Endothelial cell of umbilical vein (primary cell): ENCODE results near the gene CIB4.

Experiments used
- CTCF ChIP-seq, 2 donors: IDR thresholded peaks; 1 replicate in 1 of 2; 2 replicates in 1 of 2; pipeline ENCODE4 v1.5.1; 2011; ENCODE audit warnings: low read length in 2 of 2, mild to moderate bottlenecking in 2 of 2, moderate library complexity in 2 of 2, control low read depth in 1 of 2, inconsistent platforms in 1 of 2, low read depth in 1 of 2; ENCODE audit not compliant: insufficient read depth in 1 of 2; ENCODE audit errors: extremely low read depth in 1 of 2
- EZH2 ChIP-seq: IDR thresholded peaks from 2 replicates; pipeline ENCODE4 v1.6.1; 2012; ENCODE audit warnings: borderline replicate concordance, low read depth, mild to moderate bottlenecking, moderate library complexity, low read length, inconsistent platforms; ENCODE audit not compliant: severe bottlenecking
- MYC ChIP-seq: IDR thresholded peaks from one replicate; pipeline ENCODE4 v1.6.1; 2011; ENCODE audit warnings: mild to moderate bottlenecking, low read depth, low read length
- POLR2A ChIP-seq: IDR thresholded peaks from 2 replicates; pipeline ENCODE4 v1.6.1; 2012; ENCODE audit warnings: low read depth, mild to moderate bottlenecking, control low read depth, low read length
- TF ChIP-seq, protein P1 (sequence below): IDR thresholded peaks from 2 replicates; pipeline ENCODE4 v1.6.1; 2011; ENCODE audit not compliant: insufficient read depth, insufficient read length

DNA sequence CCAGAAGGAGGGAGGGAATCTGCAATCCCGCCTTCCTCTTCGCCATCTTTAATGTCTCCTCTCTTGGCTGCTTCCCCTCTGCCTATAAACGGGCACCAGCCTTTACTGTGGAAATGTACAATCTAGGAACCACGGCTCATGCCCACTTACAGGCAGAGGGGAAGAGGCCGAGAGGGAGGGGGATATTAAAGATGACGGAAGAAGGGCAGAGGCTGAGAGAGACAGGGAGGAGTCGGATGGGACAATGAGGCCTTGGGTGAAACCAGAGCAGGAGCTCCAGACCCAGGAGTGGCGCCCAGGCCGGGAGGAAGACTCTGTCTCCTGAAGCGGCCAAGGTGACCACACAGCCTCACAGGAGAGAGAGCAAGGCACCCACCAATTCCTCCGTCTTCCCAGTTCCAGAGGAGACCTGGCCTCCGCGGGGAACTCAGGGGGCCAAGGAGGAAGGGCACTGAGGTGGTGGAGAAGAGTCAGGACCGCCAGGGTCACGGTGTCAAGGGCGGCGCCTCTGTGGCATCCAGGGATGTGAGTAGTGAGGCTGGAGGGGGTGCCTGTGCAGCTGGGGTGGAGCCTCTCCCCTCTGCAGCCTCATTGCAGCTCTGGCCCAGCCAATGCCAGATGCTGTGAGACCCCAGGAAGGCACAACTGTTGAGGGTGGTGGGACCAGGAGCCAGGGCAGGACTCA is 67.8 kb downstream of the CIB4 start:
- TF ChIP-seq CTCF (IDR thresholded peaks at IDR 0.05; ENCODE audit: extremely low read depth in 1 of 2, insufficient read depth in 1 of 2, low read depth in 1 of 2, low read length in 2 of 2) = no peak
- no peak for TF ChIP-seq EZH2
- no peak for TF ChIP-seq POLR2A
- no peak for TF ChIP-seq MYC
- TF ChIP-seq, protein P1, sequence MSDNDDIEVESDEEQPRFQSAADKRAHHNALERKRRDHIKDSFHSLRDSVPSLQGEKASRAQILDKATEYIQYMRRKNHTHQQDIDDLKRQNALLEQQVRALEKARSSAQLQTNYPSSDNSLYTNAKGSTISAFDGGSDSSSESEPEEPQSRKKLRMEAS = no peak
